ENCODE data around the gene CFH. TPM values are rescaled to one million over a fixed set of nuclear protein-coding genes. Genes with fewer than 3 reads are reported as not detected.
A peak's percentile ranks its signal among the peaks of the same experiment; 100 is the strongest.

Gene CFH
- total RNA-seq, 4 donors from 2014 or later: 7.2 to 83.8 (median 24.4) TPM

GRCh38 chr1:196609370-196609737 is 42.5 kb upstream of the CFH start:
- no peaks in the 10 kb centered on the region for H3K36me3 ChIP-seq
- H3K27ac ChIP-seq: peak overlapping the region in 1 of 2 donors; percentile 62
- H3K9me3 ChIP-seq: no peaks in the 10 kb centered on the region
- no peak for TF ChIP-seq POLR2A (IDR thresholded peaks at IDR 0.05)
- TF ChIP-seq CTCF (IDR thresholded peaks at IDR 0.05): no peak
- intact Hi-C loops (cut with DNase I; ENCODE audit: low total_unique reads): no loop called here
- H3K27me3 ChIP-seq: no peaks in the 10 kb centered on the region
- no peak for DNase-seq
- H3K4me3 ChIP-seq: peak overlapping the region in 1 of 2 donors; percentile 56
- H3K4me1 ChIP-seq: peaks cover 0 to 9% of the 10 kb centered on the region in 2 donors

GRCh38 chr1:196611873-196612272 is 40.0 kb upstream of the CFH start:
- DNase-seq: no peak
- Histone ChIP-seq H3K4me3 (no peak overlapping the region), H3K27ac (no peak overlapping the region), H3K9me3 (no peaks in the 10 kb centered on the region), H3K27me3 (no peaks in the 10 kb centered on the region), H3K36me3 (no peaks in the 10 kb centered on the region), H3K4me1 (peaks cover 0 to 9% of the 10 kb centered on the region in 2 donors)
- intact Hi-C loops (cut with DNase I; ENCODE audit: low total_unique reads): no loop called here
- TF ChIP-seq CTCF (IDR thresholded peaks at IDR 0.05): no peak
- no peak for TF ChIP-seq POLR2A (IDR thresholded peaks at IDR 0.05)

- H3K36me3 ChIP-seq: no peaks in the 10 kb centered on the region
- no peaks in the 10 kb centered on the region for H3K4me1 ChIP-seq
- H3K4me3 ChIP-seq: no peak overlapping the region
- no peaks in the 10 kb centered on the region for H3K27me3 ChIP-seq
- no peaks in the 10 kb centered on the region for H3K9me3 ChIP-seq
- intact Hi-C loops (cut with DNase I; ENCODE audit: low total_unique reads): no loop called here
- no peak for DNase-seq
- H3K27ac ChIP-seq: no peak overlapping the region
- TF ChIP-seq CTCF (IDR thresholded peaks at IDR 0.05) (no peak), POLR2A (IDR thresholded peaks at IDR 0.05) (no peak)
Measured at GRCh38 chr1:196619721-196620120, 32.1 kb upstream of the CFH start.

- H3K4me1 ChIP-seq: no peaks in the 10 kb centered on the region
- H3K27ac ChIP-seq: no peak overlapping the region
- no peaks in the 10 kb centered on the region for H3K27me3 ChIP-seq
- H3K36me3 ChIP-seq: no peaks in the 10 kb centered on the region
- intact Hi-C loops (cut with DNase I; ENCODE audit: low total_unique reads): no loop called here
- TF ChIP-seq CTCF (IDR thresholded peaks at IDR 0.05) (no peak), POLR2A (IDR thresholded peaks at IDR 0.05) (no peak)
- no peak for DNase-seq
- H3K4me3 ChIP-seq: no peak overlapping the region
- no peaks in the 10 kb centered on the region for H3K9me3 ChIP-seq
Measured at GRCh38 chr1:196623079-196623478, 28.8 kb upstream of the CFH start.

GRCh38 chr1:196628838-196629237 is 23.0 kb upstream of the CFH start:
- intact Hi-C loops (cut with DNase I; ENCODE audit: low total_unique reads): no loop called here
- H3K36me3 ChIP-seq: peaks cover 0 to 4% of the 10 kb centered on the region in 2 donors

More at GRCh38 chr1:196628838-196629237, 23.0 kb upstream of the CFH start:
- Histone ChIP-seq H3K9me3 (no peaks in the 10 kb centered on the region), H3K27me3 (no peaks in the 10 kb centered on the region), H3K4me3 (no peak overlapping the region), H3K27ac (no peak overlapping the region), H3K4me1 (no peaks in the 10 kb centered on the region)
- no peak for DNase-seq
- TF ChIP-seq POLR2A (IDR thresholded peaks at IDR 0.05): no peak
- TF ChIP-seq CTCF (IDR thresholded peaks at IDR 0.05): no peak

Measured in uterus (tissue), 4 donors.